ENCODE measurements around the gene DNAAF5.
A peak's percentile ranks its signal among the peaks of the same experiment; 100 is the strongest.

The DNAAF5 gene

DNA sequence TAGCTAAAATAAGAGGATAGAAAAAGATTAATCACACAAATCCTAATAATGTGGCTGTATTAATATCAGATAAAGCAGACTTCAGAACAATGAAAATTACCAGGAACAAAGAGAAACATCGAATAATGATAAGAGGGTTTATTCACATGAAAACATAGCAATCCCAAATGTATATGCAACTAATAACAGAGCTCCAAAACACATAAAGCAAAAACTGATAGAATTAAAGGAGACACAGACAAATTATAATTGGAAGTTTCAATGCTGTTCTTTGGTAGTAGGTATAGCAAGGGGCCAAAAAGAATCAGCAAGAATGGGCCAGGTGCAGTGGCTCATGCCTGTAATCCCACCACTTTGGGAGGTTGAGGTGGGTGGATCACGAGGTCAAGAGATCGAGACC, 23.4 kb upstream of the DNAAF5 start:
- Histone ChIP-seq H3K27ac (no peak overlapping the region), H3K4me1 (peaks cover 25% of the 10 kb centered on the region), H3K4me3 (no peak overlapping the region), H3K9me3 (peaks cover 14% of the 10 kb centered on the region), H3K4me2 (no peak overlapping the region), H3K36me3 (peaks cover 12% of the 10 kb centered on the region; the same call in 1 of the 2 replicates), H3K9ac (no peak overlapping the region), H4K20me1 (no peaks in the 10 kb centered on the region), H3K27me3 (no peaks in the 10 kb centered on the region)
- TF ChIP-seq Cebpa-rat (IDR thresholded peaks at IDR 0.05), result no peak

DNA sequence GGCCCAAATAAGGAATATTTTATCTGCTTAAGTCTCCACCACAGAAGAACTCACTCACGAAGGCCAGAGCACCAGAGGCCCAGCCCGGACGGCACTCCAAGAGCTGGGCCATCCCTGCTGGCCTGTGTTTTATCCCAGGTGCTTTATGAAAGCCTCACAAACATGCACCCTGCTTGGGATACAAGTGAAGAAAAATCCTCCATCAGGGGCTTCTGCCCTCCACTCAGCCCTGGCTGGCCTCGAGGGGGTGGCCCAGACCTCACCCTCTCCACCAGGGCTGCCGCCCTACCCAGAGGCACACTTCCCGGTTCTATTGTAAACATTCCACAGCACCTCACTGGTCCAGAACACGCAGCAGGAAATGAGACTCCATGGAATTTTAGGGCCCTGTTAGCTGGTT, 19.8 kb upstream of the DNAAF5 start:
- peaks cover 12% of the 10 kb centered on the region; the same call in 1 of the 2 replicates for H3K36me3 ChIP-seq
- H3K9ac ChIP-seq, result no peak overlapping the region
- H3K4me3 ChIP-seq, result no peak overlapping the region
- no peaks in the 10 kb centered on the region; the same call in 1 of the 2 replicates for H3K27me3 ChIP-seq
- H4K20me1 ChIP-seq, result no peaks in the 10 kb centered on the region
- H3K4me1 ChIP-seq, result peaks cover 20% of the 10 kb centered on the region
- TF ChIP-seq Cebpa-rat (IDR thresholded peaks at IDR 0.05), result no peak
- peaks cover 14% of the 10 kb centered on the region for H3K9me3 ChIP-seq
- H3K27ac ChIP-seq, result no peak overlapping the region
- H3K4me2 ChIP-seq, result no peak overlapping the region

DNA sequence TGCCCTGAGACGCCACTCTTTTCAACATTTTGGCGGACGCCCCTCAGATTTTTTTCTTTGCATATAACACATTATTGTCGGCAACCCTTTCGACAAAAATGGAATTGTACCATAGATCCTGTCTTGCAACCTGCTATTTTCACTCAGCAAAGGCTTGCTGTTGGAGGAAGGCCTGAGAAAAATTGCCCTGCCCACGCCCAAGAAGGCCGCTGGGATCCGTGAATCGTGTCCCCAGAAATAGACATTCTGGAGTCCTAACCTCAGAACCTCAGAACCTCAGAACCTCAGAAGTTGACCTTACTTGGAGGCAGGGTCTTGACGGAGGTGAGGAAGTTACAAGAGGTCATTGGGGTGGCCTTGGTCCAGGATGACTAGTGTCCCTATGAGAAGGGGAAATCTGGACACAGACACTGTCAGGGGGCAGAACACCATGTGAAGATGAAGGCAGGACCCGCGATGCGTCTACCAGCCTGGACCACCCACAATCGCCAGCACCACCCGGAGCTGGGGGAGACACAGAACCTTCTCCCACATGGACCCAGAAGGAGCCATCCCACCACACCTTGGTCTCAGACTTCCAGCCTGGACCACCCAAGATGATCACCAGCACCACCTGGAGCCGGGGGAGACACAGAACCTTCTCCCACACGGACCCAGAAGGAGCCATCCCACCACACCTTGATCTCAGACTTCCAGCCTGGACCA, 19.1 kb upstream of the DNAAF5 start:
- no peak overlapping the region for H3K27ac ChIP-seq
- H3K9me3 ChIP-seq, result peaks cover 11% of the 10 kb centered on the region
- TF ChIP-seq Cebpa-rat (IDR thresholded peaks at IDR 0.05), result no peak
- H3K36me3 ChIP-seq, result peaks cover 12% of the 10 kb centered on the region; the same call in 1 of the 2 replicates
- H3K27me3 ChIP-seq, result peaks cover 4% of the 10 kb centered on the region; the same call in 1 of the 2 replicates
- no peaks in the 10 kb centered on the region for H4K20me1 ChIP-seq
- H3K4me3 ChIP-seq, result no peak overlapping the region
- H3K9ac ChIP-seq, result no peak overlapping the region
- H3K4me1 ChIP-seq, result peaks cover 20% of the 10 kb centered on the region
- no peak overlapping the region for H3K4me2 ChIP-seq

DNA sequence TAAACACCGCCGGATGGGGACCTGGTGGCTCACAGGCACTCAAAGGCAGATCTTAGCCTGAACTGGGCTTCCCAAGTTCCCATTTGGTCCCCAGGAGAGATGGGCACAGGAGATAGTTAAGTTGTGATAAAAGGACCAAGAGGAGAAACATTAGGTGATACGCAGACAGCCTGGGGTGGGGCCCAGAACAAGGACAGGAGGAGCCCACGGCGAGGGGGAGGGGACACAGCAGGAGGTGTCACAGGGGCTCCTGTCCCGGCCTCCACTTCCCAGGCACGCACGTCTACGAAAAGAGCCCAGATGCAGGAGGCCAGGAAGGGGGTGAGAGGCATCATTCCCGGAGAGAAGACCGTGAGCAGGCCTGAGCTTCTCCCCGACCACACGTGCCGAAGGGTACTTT, 16.3 kb upstream of the DNAAF5 start:
- Histone ChIP-seq H3K4me1 (peaks cover 20% of the 10 kb centered on the region), H3K4me2 (peak overlapping the region; percentile 1; the same call in 1 of the 2 replicates), H3K36me3 (0 out of 2 replicates have a peak, but pooled peaks cover 6% of the 10 kb centered on the region), H3K27ac (no peak overlapping the region), H3K9me3 (no peaks in the 10 kb centered on the region), H3K9ac (no peak overlapping the region), H3K4me3 (no peak overlapping the region), H4K20me1 (0 out of 2 replicates have a peak, but pooled peaks cover 8% of the 10 kb centered on the region), H3K27me3 (peaks cover 17% of the 10 kb centered on the region)
- TF ChIP-seq Cebpa-rat (IDR thresholded peaks at IDR 0.05), result no peak

DNA sequence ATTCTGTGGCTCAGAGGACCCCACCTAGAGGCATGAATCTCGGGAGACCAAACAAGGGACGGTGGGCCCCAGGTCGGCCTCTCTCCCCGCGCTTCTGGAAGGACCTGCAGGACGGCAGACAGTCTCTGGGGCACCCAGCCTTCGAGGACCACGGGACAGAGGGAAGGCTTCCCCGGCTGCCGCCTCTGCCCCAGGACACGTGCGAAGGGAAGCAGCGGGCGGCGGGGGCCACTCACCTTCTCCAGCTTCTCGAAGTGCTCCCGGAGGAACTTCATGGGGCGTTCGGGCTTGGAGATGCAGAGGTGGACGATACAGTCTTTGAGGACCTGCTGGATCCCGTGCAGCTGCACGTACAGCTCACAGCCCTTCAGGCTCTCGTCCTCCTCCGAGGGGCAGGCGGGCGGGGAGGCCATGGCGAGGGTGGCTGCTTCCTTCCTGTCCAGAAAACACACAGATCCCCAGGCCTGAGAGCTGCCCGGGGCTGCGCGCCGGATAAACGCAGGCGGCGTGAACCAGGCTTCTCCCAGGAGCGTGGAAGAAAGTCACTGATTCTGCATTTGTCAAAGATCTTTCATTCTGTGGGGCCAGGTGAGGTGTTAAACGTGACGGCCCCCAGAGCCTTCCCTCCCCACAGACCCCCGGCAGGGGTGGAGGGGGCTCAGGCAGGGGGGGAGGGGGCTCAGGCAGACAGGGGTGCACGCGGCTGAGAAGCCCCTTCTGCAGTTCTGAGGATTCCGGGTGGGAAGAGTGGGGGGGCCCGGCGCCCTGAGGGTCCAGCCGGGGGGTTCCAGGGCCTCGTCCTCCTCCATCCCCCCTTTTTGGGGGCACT, 15.2 kb upstream of the DNAAF5 start:
- H3K4me3 ChIP-seq, result no peak overlapping the region
- no peaks in the 10 kb centered on the region for H3K9me3 ChIP-seq
- H3K4me1 ChIP-seq, result peaks cover 20% of the 10 kb centered on the region
- peaks cover 17% of the 10 kb centered on the region for H3K27me3 ChIP-seq
- no peak overlapping the region for H3K27ac ChIP-seq
- 0 out of 2 replicates have a peak, but pooled peaks cover 8% of the 10 kb centered on the region for H4K20me1 ChIP-seq
- TF ChIP-seq Cebpa-rat (IDR thresholded peaks at IDR 0.05), result no peak
- H3K4me2 ChIP-seq, result peak overlapping the region; percentile 1; the same call in 1 of the 2 replicates
- no peak overlapping the region for H3K9ac ChIP-seq
- H3K36me3 ChIP-seq, result 0 out of 2 replicates have a peak, but pooled peaks cover 6% of the 10 kb centered on the region

DNA sequence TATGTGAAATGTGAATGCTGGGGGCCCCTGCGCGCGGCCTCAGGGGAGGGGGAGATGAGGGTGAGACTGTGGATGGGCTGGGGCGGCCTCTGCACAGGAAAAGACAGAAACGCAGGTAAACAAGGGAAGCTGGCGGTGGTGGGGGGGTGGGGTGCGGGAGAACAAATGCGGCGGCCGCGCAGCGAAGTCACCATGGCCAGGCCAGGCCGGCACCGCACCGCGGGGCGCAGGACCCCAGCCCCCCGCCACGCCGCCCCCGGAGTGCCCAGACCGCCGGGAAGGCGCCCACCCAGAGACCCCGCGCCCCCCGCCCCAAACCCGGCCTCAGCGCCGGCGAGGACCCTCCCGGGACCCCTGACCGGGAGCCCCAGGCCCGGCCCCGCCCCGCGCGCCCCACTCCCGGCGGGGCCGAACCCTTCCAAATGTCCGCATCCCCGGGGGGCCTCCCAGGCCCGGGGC, 14.5 kb upstream of the DNAAF5 start:
- Histone ChIP-seq H3K9ac (no peak overlapping the region), H3K36me3 (0 out of 2 replicates have a peak, but pooled peaks cover 6% of the 10 kb centered on the region), H3K4me2 (no peak overlapping the region), H4K20me1 (0 out of 2 replicates have a peak, but pooled peaks cover 8% of the 10 kb centered on the region), H3K4me3 (peak overlapping the region; percentile 46; the same call in 1 of the 2 replicates), H3K4me1 (peaks cover 20% of the 10 kb centered on the region), H3K9me3 (no peaks in the 10 kb centered on the region), H3K27ac (no peak overlapping the region), H3K27me3 (peaks cover 17% of the 10 kb centered on the region)
- TF ChIP-seq Cebpa-rat (IDR thresholded peaks at IDR 0.05), result no peak

DNA sequence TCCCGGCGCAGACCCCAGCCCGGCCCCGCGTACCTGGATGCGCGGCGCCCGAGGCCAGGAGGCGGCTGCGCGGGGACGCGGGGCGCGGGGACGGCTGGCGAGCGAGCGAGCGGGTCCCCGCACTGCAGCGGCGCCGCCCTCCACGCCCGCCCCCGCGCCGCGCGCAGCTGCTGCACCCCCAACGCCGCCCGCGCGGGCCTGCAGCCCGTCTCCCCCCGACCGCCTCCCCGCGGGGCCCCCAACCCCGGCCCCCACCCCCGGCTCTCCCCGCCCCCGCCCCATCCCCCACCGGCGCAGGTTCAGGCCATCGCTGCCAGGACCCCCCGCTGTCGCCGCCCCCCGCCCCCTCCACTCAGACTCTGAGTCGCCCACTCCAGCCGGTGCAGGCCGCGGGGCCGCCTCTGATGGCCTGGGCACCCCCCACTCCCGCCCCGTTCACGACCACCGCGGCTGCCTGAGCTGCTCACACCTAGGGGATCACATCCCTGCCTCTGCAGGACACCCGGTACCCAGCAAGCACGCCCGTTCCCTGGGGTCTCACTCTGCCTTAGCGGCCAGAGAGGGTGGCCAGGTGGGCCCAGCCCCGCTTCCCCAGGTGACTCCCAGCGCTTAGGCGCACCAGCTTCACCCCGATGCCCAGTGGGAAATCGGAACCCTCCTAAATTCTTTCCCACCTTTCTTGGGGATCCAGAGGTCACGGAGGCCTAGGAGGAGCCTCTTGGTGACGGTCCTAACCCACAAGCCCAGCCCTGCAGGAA, 13.9 kb upstream of the DNAAF5 start:
- peaks cover 20% of the 10 kb centered on the region for H3K4me1 ChIP-seq
- 0 out of 2 replicates have a peak, but pooled peaks cover 8% of the 10 kb centered on the region for H4K20me1 ChIP-seq
- H3K4me2 ChIP-seq, result no peak overlapping the region
- TF ChIP-seq Cebpa-rat (IDR thresholded peaks at IDR 0.05), result no peak
- H3K9ac ChIP-seq, result no peak overlapping the region
- H3K4me3 ChIP-seq, result peak overlapping the region; percentile 46; the same call in 1 of the 2 replicates
- no peak overlapping the region for H3K27ac ChIP-seq
- peaks cover 17% of the 10 kb centered on the region for H3K27me3 ChIP-seq
- no peaks in the 10 kb centered on the region for H3K9me3 ChIP-seq
- H3K36me3 ChIP-seq, result 0 out of 2 replicates have a peak, but pooled peaks cover 5% of the 10 kb centered on the region

DNA sequence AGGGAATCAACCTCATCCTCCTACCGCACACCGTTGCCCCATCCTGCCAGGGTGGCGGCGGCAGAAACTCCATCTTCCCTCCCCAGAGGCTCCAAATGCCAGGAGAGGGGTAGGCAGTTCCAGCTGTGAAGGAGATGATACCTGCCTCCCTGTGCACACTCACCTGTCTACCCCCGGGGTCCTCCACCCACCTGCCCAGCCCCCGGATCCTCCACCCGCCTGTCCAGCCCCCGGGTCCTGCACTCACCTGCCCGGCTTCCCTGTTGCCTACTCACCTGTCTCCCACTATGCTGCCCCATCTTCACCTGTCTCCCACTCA, 13.4 kb upstream of the DNAAF5 start:
- no peak for TF ChIP-seq Cebpa-rat (IDR thresholded peaks at IDR 0.05)

More for the DNA sequence above, 13.4 kb upstream of the DNAAF5 start:
- no peaks in the 10 kb centered on the region for H3K36me3 ChIP-seq
- no peak overlapping the region for H3K4me2 ChIP-seq
- no peaks in the 10 kb centered on the region for H3K9me3 ChIP-seq
- H3K9ac ChIP-seq, result no peak overlapping the region
- H4K20me1 ChIP-seq, result 0 out of 2 replicates have a peak, but pooled peaks cover 8% of the 10 kb centered on the region
- peaks cover 17% of the 10 kb centered on the region for H3K27me3 ChIP-seq
- no peak overlapping the region for H3K27ac ChIP-seq
- H3K4me3 ChIP-seq, result no peak overlapping the region
- H3K4me1 ChIP-seq, result peaks cover 20% of the 10 kb centered on the region
